Nephron progenitor cell (in vitro differentiated cells): ENCODE measurements around the gene LRCH3.

Experiments
- DNase-seq: peaks from one replicate; pipeline ENCODE4 v3.0.0; 2021
- H3K27ac Mint-ChIP-seq: 2 replicates; pipeline ENCODE4 v1.8.0; 2021; ENCODE audit warnings: mild to moderate bottlenecking, moderate library complexity, mixed read lengths
- H3K27me3 Mint-ChIP-seq: 2 replicates; pipeline ENCODE4 v1.8.0; 2021; ENCODE audit warnings: mild to moderate bottlenecking, low read depth, mixed read lengths; ENCODE audit not compliant: poor library complexity
- H3K36me3 Mint-ChIP-seq: 2 replicates; pipeline ENCODE4 v1.8.0; 2021; ENCODE audit warnings: low read depth, mixed read lengths
- H3K4me1 Mint-ChIP-seq: 2 replicates; pipeline ENCODE4 v1.8.0; 2021; ENCODE audit warnings: mixed read lengths
- H3K4me3 Mint-ChIP-seq: 2 replicates; pipeline ENCODE4 v1.8.0; 2021; ENCODE audit warnings: mild to moderate bottlenecking, moderate library complexity, mixed read lengths
- H3K9me3 Mint-ChIP-seq: 2 replicates; pipeline ENCODE4 v1.8.0; 2021; ENCODE audit warnings: mild to moderate bottlenecking, moderate library complexity, mixed read lengths
- TF ChIP-seq, protein P1 (sequence below): fragments of 200-600 bp; sonication (generic); IDR thresholded peaks from 2 replicates; pipeline ENCODE4 v1.5.0; 2021; ENCODE audit warnings: antibody characterized with exemption

LRCH3 gene

DNA sequence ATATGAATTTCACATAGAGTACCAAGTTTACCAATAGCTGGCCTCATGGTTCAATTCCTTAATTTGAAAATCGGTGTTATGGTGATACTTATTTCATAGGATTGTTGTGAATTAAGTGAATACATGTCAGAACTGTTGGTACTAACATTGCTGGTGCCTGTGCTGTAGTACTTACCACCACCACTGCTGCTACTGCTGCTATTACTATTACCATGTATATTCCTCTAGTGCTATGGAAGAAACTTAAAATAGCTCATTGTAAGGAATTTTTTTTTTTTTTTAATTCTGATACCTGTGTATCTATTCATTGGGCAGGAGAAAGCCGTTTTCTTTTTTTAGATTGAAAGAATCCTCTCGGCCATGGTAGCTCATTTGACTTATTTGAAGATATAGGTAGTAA, 37.8 kb upstream of the LRCH3 start:
- Mint-ChIP-seq H3K27me3 (no peaks in the 10 kb centered on the region), H3K4me3 (no peak overlapping the region)

DNA sequence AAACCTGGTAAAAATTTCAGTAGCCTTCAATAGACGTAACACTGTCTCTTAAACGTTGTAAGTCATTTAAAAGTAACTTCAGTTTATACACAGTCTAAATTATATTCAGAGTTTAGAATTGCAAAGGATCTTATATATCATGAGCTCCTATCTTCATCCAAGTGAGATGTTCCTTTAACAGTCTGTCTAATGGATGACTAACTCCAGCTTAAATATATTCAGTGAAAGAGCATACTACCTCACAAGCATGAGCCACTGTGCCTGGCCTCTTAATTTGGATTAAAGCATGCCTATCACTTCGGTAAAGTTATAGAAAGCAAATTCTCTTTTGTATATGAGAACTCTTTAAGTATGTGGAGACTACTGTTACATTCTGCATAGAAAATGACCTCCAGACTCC, 34.4 kb upstream of the LRCH3 start:
- no peak overlapping the region for H3K4me3 Mint-ChIP-seq
- peaks cover 4% of the 10 kb centered on the region for H3K4me1 Mint-ChIP-seq
- no peak for DNase-seq
- H3K27me3 Mint-ChIP-seq, result no peaks in the 10 kb centered on the region
- peaks cover 15% of the 10 kb centered on the region for H3K36me3 Mint-ChIP-seq
- TF ChIP-seq, protein P1, sequence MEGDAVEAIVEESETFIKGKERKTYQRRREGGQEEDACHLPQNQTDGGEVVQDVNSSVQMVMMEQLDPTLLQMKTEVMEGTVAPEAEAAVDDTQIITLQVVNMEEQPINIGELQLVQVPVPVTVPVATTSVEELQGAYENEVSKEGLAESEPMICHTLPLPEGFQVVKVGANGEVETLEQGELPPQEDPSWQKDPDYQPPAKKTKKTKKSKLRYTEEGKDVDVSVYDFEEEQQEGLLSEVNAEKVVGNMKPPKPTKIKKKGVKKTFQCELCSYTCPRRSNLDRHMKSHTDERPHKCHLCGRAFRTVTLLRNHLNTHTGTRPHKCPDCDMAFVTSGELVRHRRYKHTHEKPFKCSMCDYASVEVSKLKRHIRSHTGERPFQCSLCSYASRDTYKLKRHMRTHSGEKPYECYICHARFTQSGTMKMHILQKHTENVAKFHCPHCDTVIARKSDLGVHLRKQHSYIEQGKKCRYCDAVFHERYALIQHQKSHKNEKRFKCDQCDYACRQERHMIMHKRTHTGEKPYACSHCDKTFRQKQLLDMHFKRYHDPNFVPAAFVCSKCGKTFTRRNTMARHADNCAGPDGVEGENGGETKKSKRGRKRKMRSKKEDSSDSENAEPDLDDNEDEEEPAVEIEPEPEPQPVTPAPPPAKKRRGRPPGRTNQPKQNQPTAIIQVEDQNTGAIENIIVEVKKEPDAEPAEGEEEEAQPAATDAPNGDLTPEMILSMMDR, result no peak
- no peak overlapping the region for H3K27ac Mint-ChIP-seq
- H3K9me3 Mint-ChIP-seq, result no peaks in the 10 kb centered on the region

More for the DNA sequence above, 37.8 kb upstream of the LRCH3 start:
- H3K27ac Mint-ChIP-seq, result no peak overlapping the region
- peaks cover 15% of the 10 kb centered on the region for H3K36me3 Mint-ChIP-seq
- TF ChIP-seq, protein P1, result no peak
- H3K9me3 Mint-ChIP-seq, result no peaks in the 10 kb centered on the region
- no peak for DNase-seq
- H3K4me1 Mint-ChIP-seq, result peaks cover 23% of the 10 kb centered on the region

DNA sequence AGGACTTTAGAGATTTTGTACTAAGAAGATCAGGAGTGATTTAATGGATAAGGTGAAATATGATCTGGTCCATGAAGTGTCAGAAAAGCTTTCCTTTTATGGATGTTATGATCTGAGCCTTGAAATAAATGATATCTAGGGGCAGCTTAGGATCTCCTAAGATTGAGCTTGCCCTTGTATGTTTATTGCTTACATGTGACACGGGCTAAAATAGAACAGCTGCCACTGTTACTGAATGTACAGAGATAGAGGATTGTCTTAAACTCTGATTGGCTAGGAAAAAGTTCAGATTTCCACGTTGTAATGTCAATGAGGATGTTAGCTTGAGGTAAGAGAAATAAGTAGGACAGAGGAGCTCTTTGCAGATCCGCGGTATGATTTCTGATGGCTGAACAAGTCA, 32.5 kb upstream of the LRCH3 start:
- Mint-ChIP-seq H3K27ac (no peak overlapping the region), H3K4me3 (no peak overlapping the region), H3K4me1 (no peaks in the 10 kb centered on the region), H3K27me3 (no peaks in the 10 kb centered on the region), H3K36me3 (peaks cover 23% of the 10 kb centered on the region), H3K9me3 (no peaks in the 10 kb centered on the region)
- TF ChIP-seq, protein P1, result no peak
- DNase-seq, result no peak

DNA sequence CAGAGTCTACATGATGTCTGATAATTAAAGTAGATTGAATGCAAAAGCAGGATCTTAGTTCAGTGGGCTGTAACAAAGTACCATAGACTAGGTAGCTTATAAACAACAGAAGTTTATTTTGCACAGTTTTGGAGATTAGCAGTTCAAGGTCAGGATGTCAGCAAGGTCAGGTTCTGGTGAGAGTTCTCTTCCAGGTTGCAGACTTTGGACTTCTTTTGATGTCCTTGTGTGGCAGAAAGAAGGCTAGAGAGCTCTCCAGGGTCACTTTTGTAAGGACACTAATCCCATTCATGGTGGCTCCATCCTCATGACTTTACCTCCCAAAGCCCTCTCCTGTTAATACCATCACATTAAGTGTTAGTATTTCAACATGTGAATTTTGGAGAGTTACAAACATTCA, 29.3 kb upstream of the LRCH3 start:
- peaks cover 42% of the 10 kb centered on the region for H3K36me3 Mint-ChIP-seq
- TF ChIP-seq, protein P1, result no peak
- no peaks in the 10 kb centered on the region for H3K27me3 Mint-ChIP-seq
- DNase-seq, result no peak
- H3K9me3 Mint-ChIP-seq, result no peaks in the 10 kb centered on the region
- H3K4me1 Mint-ChIP-seq, result no peaks in the 10 kb centered on the region
- H3K27ac Mint-ChIP-seq, result no peak overlapping the region
- no peak overlapping the region for H3K4me3 Mint-ChIP-seq

DNA sequence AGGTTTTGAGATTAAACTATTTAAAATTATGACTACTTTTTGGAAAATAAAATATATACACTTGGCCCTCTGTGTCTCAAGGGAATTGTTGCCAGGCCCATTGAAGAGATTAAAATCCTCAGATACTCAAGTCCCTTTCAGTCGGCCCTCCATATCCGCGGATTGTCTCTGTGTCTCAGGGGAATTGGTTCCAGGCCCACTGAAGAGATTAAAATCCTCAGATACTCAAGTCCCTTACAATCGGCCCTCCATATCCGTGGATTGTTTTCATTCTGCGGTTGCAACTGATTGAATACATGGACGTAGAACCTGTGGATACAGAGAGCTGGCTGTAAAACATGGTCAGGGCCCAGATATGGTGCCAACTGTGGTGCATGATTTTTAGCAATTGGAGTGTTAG, 15.7 kb upstream of the LRCH3 start:
- no peaks in the 10 kb centered on the region for H3K4me1 Mint-ChIP-seq
- TF ChIP-seq, protein P1, result no peak
- H3K4me3 Mint-ChIP-seq, result no peak overlapping the region
- peaks cover 86% of the 10 kb centered on the region for H3K36me3 Mint-ChIP-seq
- H3K27me3 Mint-ChIP-seq, result peaks cover 3% of the 10 kb centered on the region
- no peak for DNase-seq
- peaks cover 3% of the 10 kb centered on the region for H3K9me3 Mint-ChIP-seq
- no peak overlapping the region for H3K27ac Mint-ChIP-seq

DNA sequence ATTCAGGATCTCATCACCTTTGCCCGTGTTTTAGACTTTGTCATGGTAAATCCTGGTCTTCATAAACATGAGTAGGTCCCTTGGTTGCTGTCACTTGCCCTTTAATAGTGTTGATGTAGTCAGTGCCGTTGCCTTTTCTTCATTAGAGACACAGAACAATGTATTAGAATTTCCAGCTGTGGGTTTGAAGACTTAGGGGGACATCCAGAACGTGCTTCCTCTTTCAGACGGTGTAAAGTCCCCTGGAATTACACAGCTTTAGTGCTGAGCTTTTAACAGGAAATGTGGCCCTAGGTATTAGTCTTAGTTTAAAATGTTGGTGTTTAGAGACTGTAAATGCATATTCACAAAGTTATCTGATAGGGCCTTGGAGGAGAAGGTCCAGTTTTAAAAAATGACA, 8.8 kb upstream of the LRCH3 start:
- Mint-ChIP-seq H3K27ac (peak overlapping the region; percentile 43), H3K27me3 (no peaks in the 10 kb centered on the region), H3K4me1 (no peaks in the 10 kb centered on the region), H3K9me3 (peaks cover 4% of the 10 kb centered on the region), H3K36me3 (peaks cover 60% of the 10 kb centered on the region), H3K4me3 (no peak overlapping the region)
- no peak for DNase-seq
- TF ChIP-seq, protein P1, result no peak
